Parathyroid adenoma (tissue), 2 donors: ENCODE measurements around the gene LRSAM1.

Source experiments
- H2AFZ ChIP-seq: fragments of 300-600 bp; sonication (generic); one replicate; pipeline ENCODE4 v1.7.0; 2017; ENCODE audit warnings: antibody characterized with exemption, mild to moderate bottlenecking
- H3K27ac ChIP-seq: fragments of 300-600 bp; sonication (generic); one replicate; pipeline ENCODE4 v1.7.0; 2017
- H3K27me3 ChIP-seq: fragments of 300-600 bp; sonication (generic); one replicate; pipeline ENCODE4 v1.7.0; 2017; ENCODE audit warnings: low read length; ENCODE audit not compliant: control insufficient read depth, insufficient read depth
- H3K36me3 ChIP-seq: fragments of 300-600 bp; sonication (generic); one replicate; pipeline ENCODE4 v1.7.0; 2017; ENCODE audit warnings: low read length; ENCODE audit not compliant: control insufficient read depth, insufficient read depth
- H3K4me1 ChIP-seq: fragments of 300-600 bp; sonication (generic); one replicate; pipeline ENCODE4 v1.7.0; 2017; ENCODE audit warnings: control low read depth
- H3K4me2 ChIP-seq: fragments of 300-600 bp; sonication (generic); one replicate; pipeline ENCODE4 v1.7.0; 2017; ENCODE audit warnings: low read length
- H3K4me3 ChIP-seq: fragments of 300-600 bp; sonication (generic); one replicate; pipeline ENCODE4 v1.7.0; 2017; ENCODE audit warnings: low read depth, low read length
- H3K79me2 ChIP-seq: fragments of 300-600 bp; sonication (generic); one replicate; pipeline ENCODE4 v1.7.0; 2017; ENCODE audit warnings: control low read depth
- H3K9ac ChIP-seq: fragments of 300-600 bp; sonication (generic); one replicate; pipeline ENCODE4 v1.7.0; 2017; ENCODE audit warnings: mild to moderate bottlenecking
- H3K9me3 ChIP-seq: fragments of 300-600 bp; sonication (generic); one replicate; pipeline ENCODE4 v1.7.0; 2017; ENCODE audit warnings: low read length; ENCODE audit not compliant: control insufficient read depth
- CTCF ChIP-seq: fragments of 300-600 bp; sonication (generic); IDR thresholded peaks from one replicate; pipeline ENCODE4 v1.7.0; 2017; ENCODE audit warnings: antibody characterized with exemption, mild to moderate bottlenecking
- donor health status: primary hyperparathyroidism.

LRSAM1 gene

GRCh38 chr9:127505396-127506116, 54.2 kb downstream of the LRSAM1 start:
- no peak overlapping the region for H3K27ac ChIP-seq
- TF ChIP-seq CTCF = peak; percentile 18
- no peaks in the 10 kb centered on the region for H3K36me3 ChIP-seq
- H3K4me2 ChIP-seq = no peak overlapping the region
- H3K9ac ChIP-seq = no peak overlapping the region
- no peaks in the 10 kb centered on the region for H3K9me3 ChIP-seq
- no peaks in the 10 kb centered on the region for H3K4me1 ChIP-seq
- no peak overlapping the region for H3K4me3 ChIP-seq
- H2AFZ ChIP-seq = no peak overlapping the region
- H3K27me3 ChIP-seq = no peaks in the 10 kb centered on the region
- H3K79me2 ChIP-seq = no peaks in the 10 kb centered on the region

GRCh38 chr9:127506117-127506813, 55.0 kb downstream of the LRSAM1 start:
- no peaks in the 10 kb centered on the region for H3K36me3 ChIP-seq
- H2AFZ ChIP-seq = no peak overlapping the region
- no peak for TF ChIP-seq CTCF
- no peak overlapping the region for H3K9ac ChIP-seq
- H3K4me3 ChIP-seq = no peak overlapping the region
- H3K27ac ChIP-seq = no peak overlapping the region
- no peaks in the 10 kb centered on the region for H3K27me3 ChIP-seq
- H3K9me3 ChIP-seq = no peaks in the 10 kb centered on the region
- no peak overlapping the region for H3K4me2 ChIP-seq
- H3K79me2 ChIP-seq = no peaks in the 10 kb centered on the region
- no peaks in the 10 kb centered on the region for H3K4me1 ChIP-seq

GRCh38 chr9:127506814-127507750, 55.8 kb downstream of the LRSAM1 start:
- no peak for TF ChIP-seq CTCF
- H3K27ac ChIP-seq = no peak overlapping the region
- no peak overlapping the region for H3K9ac ChIP-seq
- H3K4me3 ChIP-seq = no peak overlapping the region
- H3K79me2 ChIP-seq = no peaks in the 10 kb centered on the region
- H3K36me3 ChIP-seq = no peaks in the 10 kb centered on the region
- H3K4me1 ChIP-seq = no peaks in the 10 kb centered on the region
- no peaks in the 10 kb centered on the region for H3K9me3 ChIP-seq
- H2AFZ ChIP-seq = no peak overlapping the region
- H3K4me2 ChIP-seq = no peak overlapping the region
- no peaks in the 10 kb centered on the region for H3K27me3 ChIP-seq

- H3K4me3 ChIP-seq = no peak overlapping the region
- H3K4me2 ChIP-seq = no peak overlapping the region
- H3K9me3 ChIP-seq = no peaks in the 10 kb centered on the region
- no peak for TF ChIP-seq CTCF
- no peak overlapping the region for H3K27ac ChIP-seq
- no peaks in the 10 kb centered on the region for H3K4me1 ChIP-seq
- no peak overlapping the region for H3K9ac ChIP-seq
- no peaks in the 10 kb centered on the region for H3K27me3 ChIP-seq
- H3K36me3 ChIP-seq = no peaks in the 10 kb centered on the region
- H3K79me2 ChIP-seq = no peaks in the 10 kb centered on the region
- no peak overlapping the region for H2AFZ ChIP-seq
Observed at GRCh38 chr9:127507751-127508648, 56.7 kb downstream of the LRSAM1 start.
